ENCODE data around the gene PMEPA1. TPM values are rescaled to one million over a fixed set of nuclear protein-coding genes. Genes with fewer than 3 reads are reported as not detected.

The PMEPA1 gene
- total and polyA plus RNA-seq, 3 experiments from 2014 or later = 0.30 to 4.4 (median 3.8) TPM

DNA sequence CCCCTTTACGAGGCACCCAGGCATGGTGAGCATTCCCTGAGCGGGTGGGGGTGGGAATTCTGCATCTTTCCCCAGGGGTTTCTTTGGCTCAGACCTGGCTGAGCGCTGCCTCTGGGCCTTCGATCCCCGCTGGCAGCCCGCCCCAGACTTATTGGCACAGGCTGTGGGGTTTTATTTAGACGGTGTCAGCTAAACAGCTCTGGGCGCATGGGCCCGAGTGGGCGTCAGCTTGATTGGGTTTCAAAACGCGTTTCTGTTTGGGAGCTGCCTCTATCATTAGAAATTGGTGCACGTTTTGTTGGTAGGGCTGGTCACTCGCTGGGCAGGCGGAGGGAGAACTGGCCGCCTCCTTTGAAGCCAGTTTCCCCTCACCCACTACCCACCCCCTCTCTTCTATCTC, 21.0 kb downstream of the PMEPA1 start:
- H3K4me1 Mint-ChIP-seq = peaks cover 0 to 2% (median 0%) of the 10 kb centered on the region in 3 donors
- H3K27me3 ChIP-seq (ENCODE audit: insufficient read depth, low read length, poor library complexity, severe bottlenecking) = no peaks in the 10 kb centered on the region
- H3K9me3 ChIP-seq (ENCODE audit: low read length) = no peaks in the 10 kb centered on the region
- no peak overlapping the region for H3K4me3 Mint-ChIP-seq
- H3K27ac Mint-ChIP-seq = no peak overlapping the region
- H3K4me1 ChIP-seq (ENCODE audit: insufficient read depth, low read length) = no peaks in the 10 kb centered on the region
- H3K36me3 Mint-ChIP-seq = no peaks in the 10 kb centered on the region
- H3K9me3 Mint-ChIP-seq = no peaks in the 10 kb centered on the region
- ChIA-PET CTCF (no interaction called here), POLR2A (interaction anchor here (0.7 kb wide), 1 partner anchor 522 kb away, joined by 3 read pairs; no protein-coding TSS in a partner anchor)
- peaks cover 0 to 5% of the 10 kb centered on the region in 2 donors for H3K27me3 Mint-ChIP-seq
- no peak overlapping the region for H3K27ac ChIP-seq (ENCODE audit: low read depth, low read length)
- DNase-seq = no peak
- no peak overlapping the region for H3K4me3 ChIP-seq (ENCODE audit: low read length)
- no peaks in the 10 kb centered on the region for H3K36me3 ChIP-seq (ENCODE audit: insufficient read depth, low read length)

DNA sequence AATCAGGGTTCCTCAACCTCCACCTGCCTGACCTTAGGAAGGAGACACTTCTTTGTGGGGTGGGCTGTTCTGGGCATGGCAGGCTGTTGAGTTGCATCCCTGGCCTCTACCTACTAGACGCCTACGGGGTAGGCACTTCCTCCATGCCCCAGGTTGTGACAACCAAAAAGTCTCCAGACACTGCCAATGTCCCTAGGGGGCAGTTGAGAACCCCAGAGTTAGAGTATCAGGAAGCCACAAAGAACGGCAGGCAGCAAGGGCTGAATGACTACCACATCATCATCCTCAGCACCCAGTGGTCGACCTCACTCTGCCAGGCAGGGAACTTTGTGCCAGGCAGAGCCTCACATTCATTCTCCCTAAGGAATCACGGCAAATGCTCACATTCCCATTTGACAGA, 21.5 kb downstream of the PMEPA1 start:
- CTCF ChIA-PET = interaction anchor here (1.2 kb wide), 1 partner anchor 66 kb away, joined by 4 read pairs; no protein-coding TSS in a partner anchor
- H3K27ac Mint-ChIP-seq = no peak overlapping the region

DNA sequence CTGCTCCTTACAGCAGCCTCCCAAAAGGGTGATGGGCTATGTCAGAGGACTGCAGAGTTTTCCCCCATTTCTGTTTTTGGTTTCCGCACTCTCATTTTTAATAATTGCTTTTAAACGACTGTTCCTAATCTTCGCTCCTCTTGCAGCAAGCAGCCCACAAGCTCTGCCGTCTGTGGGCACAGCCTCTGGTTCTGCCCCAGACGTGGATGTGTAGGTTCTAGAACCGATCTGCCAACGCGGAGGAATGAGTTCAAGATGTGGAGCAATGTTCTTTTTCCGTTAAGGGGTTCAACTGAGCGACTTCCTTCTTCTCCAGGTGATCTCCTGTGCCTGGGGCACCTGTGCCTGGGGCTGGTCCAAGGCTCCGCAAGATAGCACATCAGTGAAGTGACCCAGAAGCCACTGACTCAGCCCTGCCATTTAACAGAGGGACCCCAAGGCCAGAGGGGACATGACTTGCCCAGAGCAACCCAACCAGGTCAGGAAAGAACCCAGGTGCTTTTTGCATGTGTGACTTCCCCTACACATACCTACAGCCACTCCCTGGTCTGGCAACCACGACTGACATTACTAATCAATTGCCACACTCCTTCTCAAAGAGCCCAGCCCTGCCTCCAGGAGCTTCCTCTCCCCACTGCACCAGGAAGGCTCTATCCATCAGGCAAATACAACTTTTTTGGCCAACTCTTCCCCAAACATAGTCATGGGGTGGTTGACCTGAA, 22.7 kb downstream of the PMEPA1 start:
- ChIA-PET CTCF (interaction anchor here (1.2 kb wide), 1 partner anchor 64 kb away, joined by 4 read pairs; no protein-coding TSS in a partner anchor), POLR2A (no interaction called here)
- Histone ChIP-seq H3K4me1 (ENCODE audit: insufficient read depth, low read length) (no peaks in the 10 kb centered on the region), H3K36me3 (ENCODE audit: insufficient read depth, low read length) (no peaks in the 10 kb centered on the region), H3K27ac (ENCODE audit: low read depth, low read length) (no peak overlapping the region), H3K9me3 (ENCODE audit: low read length) (no peaks in the 10 kb centered on the region), H3K27me3 (ENCODE audit: insufficient read depth, low read length, poor library complexity, severe bottlenecking) (no peaks in the 10 kb centered on the region), H3K4me3 (ENCODE audit: low read length) (no peak overlapping the region)
- peak overlapping the region in 2 of 8 donors; percentile 17 to 82 for H3K27ac Mint-ChIP-seq
- no peak overlapping the region for H3K4me3 Mint-ChIP-seq
- no peak for DNase-seq
- H3K4me1 Mint-ChIP-seq = peaks cover 0 to 2% (median 0%) of the 10 kb centered on the region in 3 donors
- no peaks in the 10 kb centered on the region for H3K36me3 Mint-ChIP-seq
- peaks cover 0 to 5% of the 10 kb centered on the region in 2 donors for H3K27me3 Mint-ChIP-seq
- H3K9me3 Mint-ChIP-seq = no peaks in the 10 kb centered on the region

More for the DNA sequence above, 21.5 kb downstream of the PMEPA1 start:
- Mint-ChIP-seq H3K4me3 (no peak overlapping the region), H3K4me1 (peaks cover 0 to 2% (median 0%) of the 10 kb centered on the region in 3 donors), H3K27me3 (peaks cover 0 to 5% of the 10 kb centered on the region in 2 donors), H3K9me3 (no peaks in the 10 kb centered on the region), H3K36me3 (no peaks in the 10 kb centered on the region)
- H3K4me1 ChIP-seq (ENCODE audit: insufficient read depth, low read length) = no peaks in the 10 kb centered on the region
- H3K27me3 ChIP-seq (ENCODE audit: insufficient read depth, low read length, poor library complexity, severe bottlenecking) = no peaks in the 10 kb centered on the region
- POLR2A ChIA-PET = interaction anchor here (0.7 kb wide), 1 partner anchor 522 kb away, joined by 3 read pairs; no protein-coding TSS in a partner anchor
- H3K27ac ChIP-seq (ENCODE audit: low read depth, low read length) = no peak overlapping the region
- DNase-seq = no peak
- no peaks in the 10 kb centered on the region for H3K36me3 ChIP-seq (ENCODE audit: insufficient read depth, low read length)
- no peak overlapping the region for H3K4me3 ChIP-seq (ENCODE audit: low read length)
- no peaks in the 10 kb centered on the region for H3K9me3 ChIP-seq (ENCODE audit: low read length)

DNA sequence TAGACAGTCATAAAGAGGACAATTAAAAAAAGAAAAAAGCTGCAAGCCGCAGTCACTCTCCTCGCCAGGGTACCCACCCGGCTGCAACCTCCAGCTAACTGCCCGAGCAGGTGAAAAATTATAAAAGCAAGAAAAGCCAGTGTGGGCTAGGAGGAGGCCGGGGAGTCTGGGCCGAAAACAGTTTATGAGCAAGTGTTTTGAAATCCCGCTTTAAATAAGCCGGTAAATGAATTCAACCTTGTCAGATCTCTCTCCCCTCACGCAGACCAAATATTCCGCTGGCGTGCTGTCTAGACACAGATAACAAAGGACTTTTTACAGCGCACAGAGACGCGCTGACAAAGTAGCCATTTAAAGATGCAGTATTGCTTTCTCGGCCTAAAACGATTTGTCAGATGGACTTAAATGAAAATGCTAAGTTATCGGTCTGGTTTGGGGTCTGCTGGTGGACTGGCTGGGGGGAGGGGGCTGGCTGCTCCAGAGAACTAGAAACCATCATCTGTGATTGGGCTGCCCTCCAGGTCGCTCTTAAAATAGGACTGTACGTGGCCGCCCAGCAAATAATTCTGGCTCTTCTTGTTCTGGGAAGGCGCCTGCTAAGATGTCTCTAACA, 24.6 kb downstream of the PMEPA1 start:
- Mint-ChIP-seq H3K4me3 (no peak overlapping the region), H3K9me3 (no peaks in the 10 kb centered on the region), H3K4me1 (peaks cover 5 to 16% (median 10%) of the 10 kb centered on the region in 3 donors), H3K36me3 (no peaks in the 10 kb centered on the region), H3K27ac (no peak overlapping the region), H3K27me3 (peaks cover 0 to 6% of the 10 kb centered on the region in 2 donors)
- Histone ChIP-seq H3K4me1 (ENCODE audit: insufficient read depth, low read length) (peaks cover 15% of the 10 kb centered on the region), H3K27ac (ENCODE audit: low read depth, low read length) (no peak overlapping the region), H3K36me3 (ENCODE audit: insufficient read depth, low read length) (no peaks in the 10 kb centered on the region), H3K4me3 (ENCODE audit: low read length) (no peak overlapping the region), H3K27me3 (ENCODE audit: insufficient read depth, low read length, poor library complexity, severe bottlenecking) (no peaks in the 10 kb centered on the region), H3K9me3 (ENCODE audit: low read length) (no peaks in the 10 kb centered on the region)
- no peak for DNase-seq
- CTCF ChIA-PET = interaction anchor here (5.2 kb wide), 1 partner anchor 63 kb away, joined by 18 read pairs; no protein-coding TSS in a partner anchor
- POLR2A ChIA-PET = no interaction called here

DNA sequence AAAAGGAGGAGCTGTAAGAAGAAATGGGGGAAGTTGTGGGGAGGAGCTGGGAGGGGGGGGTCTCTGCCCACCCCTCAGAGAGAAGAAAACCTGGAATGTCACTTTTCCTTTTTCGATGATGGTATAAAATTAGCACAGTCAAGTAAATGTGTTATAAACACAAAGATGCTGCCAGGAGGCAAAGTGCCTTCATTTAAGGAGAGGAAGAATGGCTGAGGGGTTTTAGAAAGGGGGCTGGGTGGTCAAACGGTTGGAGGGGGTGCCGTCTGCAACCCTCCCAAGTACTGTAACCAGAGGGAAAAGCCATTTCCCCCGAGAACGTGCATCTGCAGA, 25.0 kb downstream of the PMEPA1 start:
- Histone ChIP-seq H3K27ac (ENCODE audit: low read depth, low read length) (no peak overlapping the region), H3K9me3 (ENCODE audit: low read length) (no peaks in the 10 kb centered on the region), H3K36me3 (ENCODE audit: insufficient read depth, low read length) (no peaks in the 10 kb centered on the region), H3K4me3 (ENCODE audit: low read length) (no peak overlapping the region), H3K4me1 (ENCODE audit: insufficient read depth, low read length) (peaks cover 15% of the 10 kb centered on the region), H3K27me3 (ENCODE audit: insufficient read depth, low read length, poor library complexity, severe bottlenecking) (no peaks in the 10 kb centered on the region)
- ChIA-PET CTCF (interaction anchor here (5.2 kb wide), 1 partner anchor 63 kb away, joined by 18 read pairs; no protein-coding TSS in a partner anchor), POLR2A (no interaction called here)
- no peak for DNase-seq
- peaks cover 5 to 21% (median 13%) of the 10 kb centered on the region in 3 donors for H3K4me1 Mint-ChIP-seq
- H3K9me3 Mint-ChIP-seq = no peaks in the 10 kb centered on the region
- no peaks in the 10 kb centered on the region for H3K36me3 Mint-ChIP-seq
- no peak overlapping the region for H3K27ac Mint-ChIP-seq
- peaks cover 0 to 6% of the 10 kb centered on the region in 2 donors for H3K27me3 Mint-ChIP-seq
- H3K4me3 Mint-ChIP-seq = no peak overlapping the region

DNA sequence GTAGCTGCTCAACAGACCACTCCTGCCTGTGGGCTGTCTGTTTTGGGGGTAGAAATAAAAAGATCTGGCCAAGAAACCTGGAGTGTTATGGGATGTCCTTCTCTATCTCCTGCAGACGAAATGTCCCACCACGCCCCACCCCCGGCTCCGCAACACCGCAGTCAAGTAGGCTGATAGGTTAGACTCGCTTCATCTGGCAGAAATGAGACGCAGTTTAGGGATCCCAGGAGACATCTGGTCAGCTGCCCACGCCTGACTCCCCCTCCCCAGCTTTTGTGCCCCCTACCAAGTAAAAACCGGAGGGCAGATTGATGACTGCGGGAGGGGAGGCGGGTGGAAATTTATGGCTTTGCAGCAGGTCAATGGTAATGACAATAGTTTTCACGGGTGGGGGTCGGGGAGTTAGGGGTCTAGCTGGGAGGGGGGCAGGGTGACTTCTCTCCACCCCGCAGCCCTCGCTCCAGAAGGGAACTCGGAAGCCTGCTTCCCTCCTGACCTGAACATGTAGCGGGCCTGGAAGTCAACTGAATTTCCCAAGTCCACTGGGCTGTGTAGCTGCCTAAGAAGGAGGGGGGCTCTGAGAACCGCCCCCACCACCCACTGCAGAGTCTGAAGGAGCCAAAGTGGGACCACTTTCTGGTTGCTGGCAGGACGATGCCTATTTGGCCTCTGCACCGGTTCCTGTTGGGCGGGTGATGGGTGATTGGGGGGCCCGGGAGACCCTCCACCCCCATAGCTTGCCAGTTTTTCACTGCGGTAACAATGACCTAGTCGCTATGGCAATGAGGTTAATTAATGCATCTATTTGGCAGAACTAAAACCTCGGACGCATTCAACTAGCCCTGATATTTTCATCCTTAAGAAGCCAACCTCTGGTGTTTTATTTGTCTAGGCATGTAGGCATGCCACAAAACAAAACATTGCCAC, 25.7 kb downstream of the PMEPA1 start:
- Mint-ChIP-seq H3K27ac (no peak overlapping the region), H3K9me3 (no peaks in the 10 kb centered on the region), H3K4me3 (no peak overlapping the region), H3K27me3 (peaks cover 0 to 6% of the 10 kb centered on the region in 2 donors), H3K4me1 (peaks cover 5 to 21% (median 13%) of the 10 kb centered on the region in 3 donors), H3K36me3 (no peaks in the 10 kb centered on the region)
- Histone ChIP-seq H3K4me1 (ENCODE audit: insufficient read depth, low read length) (peaks cover 15% of the 10 kb centered on the region), H3K27ac (ENCODE audit: low read depth, low read length) (no peak overlapping the region), H3K4me3 (ENCODE audit: low read length) (no peak overlapping the region), H3K36me3 (ENCODE audit: insufficient read depth, low read length) (no peaks in the 10 kb centered on the region), H3K27me3 (ENCODE audit: insufficient read depth, low read length, poor library complexity, severe bottlenecking) (no peaks in the 10 kb centered on the region), H3K9me3 (ENCODE audit: low read length) (no peaks in the 10 kb centered on the region)
- no peak for DNase-seq
- ChIA-PET CTCF (interaction anchor here (0.7 to 5.2 kb wide), 2 partner anchors 24 to 62 kb away, joined by 3 to 18 read pairs; no protein-coding TSS in a partner anchor), POLR2A (no interaction called here)

DNA sequence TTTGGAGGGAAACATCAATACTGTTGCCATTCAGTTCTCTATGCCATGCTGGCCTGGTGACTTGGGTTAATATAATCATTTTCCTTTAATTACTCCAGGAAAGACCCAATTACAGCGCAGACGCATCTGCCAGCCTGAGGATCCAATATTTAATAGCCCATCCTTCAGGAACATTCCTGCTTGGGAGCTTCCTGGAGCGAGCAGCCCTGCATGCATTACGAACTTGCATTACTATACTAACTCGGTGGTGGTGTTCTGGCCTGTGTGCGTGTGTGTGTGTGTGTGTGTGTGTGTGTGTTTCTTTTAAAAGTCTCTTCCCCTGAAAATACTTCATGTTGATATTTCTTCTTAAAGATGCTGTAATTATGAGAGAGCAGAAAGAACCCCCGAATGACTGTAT, 26.5 kb downstream of the PMEPA1 start:
- Histone ChIP-seq H3K4me1 (ENCODE audit: insufficient read depth, low read length) (peaks cover 15% of the 10 kb centered on the region), H3K9me3 (ENCODE audit: low read length) (no peaks in the 10 kb centered on the region), H3K27me3 (ENCODE audit: insufficient read depth, low read length, poor library complexity, severe bottlenecking) (no peaks in the 10 kb centered on the region), H3K36me3 (ENCODE audit: insufficient read depth, low read length) (no peaks in the 10 kb centered on the region), H3K27ac (ENCODE audit: low read depth, low read length) (no peak overlapping the region), H3K4me3 (ENCODE audit: low read length) (no peak overlapping the region)
- H3K4me3 Mint-ChIP-seq = no peak overlapping the region
- peaks cover 0 to 6% of the 10 kb centered on the region in 2 donors for H3K27me3 Mint-ChIP-seq
- H3K4me1 Mint-ChIP-seq = peaks cover 5 to 21% (median 13%) of the 10 kb centered on the region in 3 donors
- peak overlapping the region in 1 of 8 donors; percentile 19 for H3K27ac Mint-ChIP-seq
- H3K9me3 Mint-ChIP-seq = no peaks in the 10 kb centered on the region
- CTCF ChIA-PET = interaction anchor here (0.7 to 5.2 kb wide), 4 partner anchors 13 to 61 kb away, joined by 3 to 18 read pairs (median 8); no protein-coding TSS in a partner anchor
- H3K36me3 Mint-ChIP-seq = no peaks in the 10 kb centered on the region
- POLR2A ChIA-PET = no interaction called here
- no peak for DNase-seq

Data from CD8-positive, alpha-beta memory T cell (primary cell).